H9 (cell line): ENCODE data around the gene EBF4. TPM values are rescaled to one million over a fixed set of nuclear protein-coding genes. Genes with fewer than 3 reads are reported as not detected.

ENCODE experiments used
- DNase-seq: peaks from one replicate; pipeline ENCODE4 v3.0.0-alpha.2; 2017
- H2AFZ ChIP-seq: one replicate; pipeline ENCODE4 v1.6.1; 2013; ENCODE audit warnings: mild to moderate bottlenecking, low read length, control low read depth, moderate library complexity
- H2AK5ac ChIP-seq: 2 replicates; pipeline ENCODE4 v1.6.1; 2013; ENCODE audit warnings: low read length, control low read depth, mixed read lengths; ENCODE audit not compliant: insufficient read length
- H2BK120ac ChIP-seq: one replicate; pipeline ENCODE4 v1.6.1; 2013; ENCODE audit warnings: low read depth, mild to moderate bottlenecking, low read length, control low read depth, inconsistent platforms; ENCODE audit not compliant: poor library complexity, severe bottlenecking
- H2BK12ac ChIP-seq: 2 replicates; pipeline ENCODE4 v1.6.1; 2013; ENCODE audit warnings: low read length, control low read depth, mixed read lengths, low read depth; ENCODE audit not compliant: insufficient read length
- H2BK15ac ChIP-seq: 2 replicates; pipeline ENCODE4 v1.6.1; 2013; ENCODE audit warnings: low read depth, low read length, control low read depth
- H2BK20ac ChIP-seq: one replicate; pipeline ENCODE4 v1.6.1; 2013; ENCODE audit warnings: low read depth, mild to moderate bottlenecking, low read length, control low read depth, inconsistent platforms; ENCODE audit not compliant: poor library complexity, severe bottlenecking
- H2BK5ac ChIP-seq: 2 replicates; pipeline ENCODE4 v1.6.1; 2013; ENCODE audit warnings: low read length, control low read depth, mixed read lengths; ENCODE audit not compliant: insufficient read length
- H3K14ac ChIP-seq: 2 replicates; pipeline ENCODE4 v1.6.1; 2013; ENCODE audit warnings: low read length, control low read depth; ENCODE audit not compliant: insufficient read depth
- H3K18ac ChIP-seq: 2 replicates; pipeline ENCODE4 v1.6.1; 2013; ENCODE audit warnings: low read depth, mild to moderate bottlenecking, mixed read lengths, low read length, control low read depth; ENCODE audit not compliant: insufficient read length
- H3K23ac ChIP-seq: 2 replicates; pipeline ENCODE4 v1.6.1; 2013; ENCODE audit warnings: low read length, control low read depth, mixed read lengths, low read depth; ENCODE audit not compliant: insufficient read length
- H3K23me2 ChIP-seq: 2 replicates; pipeline ENCODE4 v1.6.1; 2013; ENCODE audit warnings: low read depth, mild to moderate bottlenecking, mixed read lengths, low read length, control low read depth; ENCODE audit not compliant: insufficient read length, poor library complexity, severe bottlenecking
- H3K27ac ChIP-seq: 2 replicates; pipeline ENCODE4 v1.5.1; 2013; ENCODE audit warnings: low read length, control low read depth, mixed read lengths, low read depth; ENCODE audit not compliant: insufficient read length
- H3K27me3 ChIP-seq: 2 replicates; pipeline ENCODE4 v1.6.1; 2013; ENCODE audit warnings: low read length, control low read depth, inconsistent platforms; ENCODE audit not compliant: insufficient read depth
- H3K4ac ChIP-seq: 2 replicates; pipeline ENCODE4 v1.6.1; 2013; ENCODE audit warnings: low read depth, mild to moderate bottlenecking, control low read depth, inconsistent platforms, low read length, moderate library complexity
- H3K4me1 ChIP-seq: 2 replicates; pipeline ENCODE4 v1.6.1; 2013; ENCODE audit warnings: low read length, control low read depth, inconsistent platforms; ENCODE audit not compliant: insufficient read depth
- H3K4me2 ChIP-seq: 2 replicates; pipeline ENCODE4 v1.6.1; 2013; ENCODE audit warnings: low read length, control low read depth, mixed read lengths; ENCODE audit not compliant: insufficient read length, insufficient read depth
- H3K56ac ChIP-seq: 2 replicates; pipeline ENCODE4 v1.6.1; 2013; ENCODE audit warnings: low read depth, mild to moderate bottlenecking, mixed read lengths, low read length, control low read depth; ENCODE audit not compliant: insufficient read length
- H3K79me1 ChIP-seq: 2 replicates; pipeline ENCODE4 v1.6.1; 2013; ENCODE audit warnings: low read depth, mild to moderate bottlenecking, moderate library complexity, low read length, control low read depth, inconsistent platforms; ENCODE audit not compliant: insufficient read depth, poor library complexity, severe bottlenecking
- H3K79me2 ChIP-seq: 2 replicates; pipeline ENCODE4 v1.6.1; 2013; ENCODE audit warnings: low read length, control low read depth, inconsistent platforms; ENCODE audit not compliant: insufficient read depth
- H3K9ac ChIP-seq: 2 replicates; pipeline ENCODE4 v1.6.1; 2013; ENCODE audit warnings: low read length, control low read depth, mixed read lengths; ENCODE audit not compliant: insufficient read length; ENCODE audit errors: extremely low read depth
- H3K9me3 ChIP-seq: one replicate; pipeline ENCODE4 v1.6.1; 2013; ENCODE audit warnings: low read depth, low read length, inconsistent platforms; ENCODE audit not compliant: control insufficient read depth
- H3T11ph ChIP-seq: one replicate; pipeline ENCODE4 v1.6.1; 2013; ENCODE audit warnings: mild to moderate bottlenecking, low read length, control low read depth, inconsistent platforms
- H4K20me1 ChIP-seq: one replicate; pipeline ENCODE4 v1.6.1; 2013; ENCODE audit not compliant: control insufficient read depth, insufficient read length, insufficient read depth
- H4K5ac ChIP-seq: 2 replicates; pipeline ENCODE4 v1.6.1; 2013; ENCODE audit warnings: low read depth, mild to moderate bottlenecking, mixed read lengths, low read length, control low read depth; ENCODE audit not compliant: insufficient read length
- H4K8ac ChIP-seq: replicated peaks from 2 replicates; pipeline ENCODE4 v1.6.1; 2013; ENCODE audit warnings: low read length, control low read depth, mixed read lengths, low read depth; ENCODE audit not compliant: insufficient read length
- H4K91ac ChIP-seq: 2 replicates; pipeline ENCODE4 v1.6.1; 2013; ENCODE audit warnings: low read depth, mild to moderate bottlenecking, moderate library complexity, mixed read lengths, low read length, control low read depth; ENCODE audit not compliant: insufficient read length
- H3K27ac Mint-ChIP-seq, 3 experiments: 2 replicates in 2 of 3; 3 replicates in 1 of 3; pipeline ENCODE4 v1.8.0; 2020 to 2021; ENCODE audit warnings: mixed read lengths in 3 of 3, mild to moderate bottlenecking in 1 of 3, moderate library complexity in 1 of 3
- H3K27me3 Mint-ChIP-seq: 2 replicates; pipeline ENCODE4 v1.8.0; 2021; ENCODE audit warnings: low read depth, mild to moderate bottlenecking, moderate library complexity, mixed read lengths
- H3K36me3 Mint-ChIP-seq, 3 experiments: 2 replicates in 2 of 3; 3 replicates in 1 of 3; pipeline ENCODE4 v1.8.0; 2020 to 2021; ENCODE audit warnings: low read depth in 3 of 3, mixed read lengths in 3 of 3; ENCODE audit not compliant: insufficient read depth in 1 of 3
- H3K4me1 Mint-ChIP-seq, 2 experiments: 2 replicates each; pipeline ENCODE4 v1.8.0; 2020; ENCODE audit warnings: mixed read lengths in 2 of 2
- H3K4me3 Mint-ChIP-seq, 2 experiments: 2 replicates in 1 of 2; 3 replicates in 1 of 2; pipeline ENCODE4 v1.8.0; 2020 to 2021; ENCODE audit warnings: mild to moderate bottlenecking in 2 of 2, mixed read lengths in 2 of 2, moderate library complexity in 1 of 2
- H3K9me3 Mint-ChIP-seq, 2 experiments: 2 replicates in 1 of 2; 3 replicates in 1 of 2; pipeline ENCODE4 v1.8.0; 2020; ENCODE audit warnings: mild to moderate bottlenecking in 2 of 2, mixed read lengths in 2 of 2, moderate library complexity in 1 of 2
- WGBS: extraction: QIAGEN DNeasy Blood & Tissue Kit; methylation state at CpG from one replicate; pipeline ENCODE4 v1.1.7; 2013; ENCODE audit warnings: missing lambda C conversion rate, low lambda C conversion rate, mixed read lengths; ENCODE audit not compliant: insufficient read length; ENCODE audit errors: extremely low coverage; 5-methylcytosine and 5-hydroxymethylcytosine counted together
- total RNA-seq: library from RNA; stranded (reverse); gene quantifications from 2 replicates; pipeline ENCODE4 v1.2.1, GENCODE V29; 2021
- TF ChIP-seq, protein P1 (sequence below): fragments of 200-600 bp; sonication (generic); conservative IDR thresholded peaks from 3 replicates; pipeline ENCODE4 v1.8.0; 2021; ENCODE audit warnings: antibody characterized with exemption, mild to moderate bottlenecking

EBF4 gene
- total RNA-seq, 1 experiment from 2014 or later = 3.9 TPM

DNA sequence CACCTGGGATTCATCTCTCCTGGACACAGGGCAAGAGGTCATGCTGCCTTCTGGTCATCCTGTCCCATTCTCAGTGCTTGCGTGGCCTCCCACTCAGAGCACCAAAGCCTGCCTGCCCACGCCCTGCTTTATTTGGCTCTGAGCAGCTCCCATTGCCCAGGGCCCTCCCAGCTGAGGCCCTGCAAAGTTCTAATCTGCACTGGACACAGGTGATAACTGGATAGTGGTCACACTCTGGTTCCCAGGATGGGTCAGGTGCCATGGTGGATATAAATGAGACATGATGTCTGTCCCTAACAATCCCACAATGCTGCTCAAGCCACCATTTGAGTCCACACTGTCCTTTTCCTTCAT is 68.3 kb downstream of the EBF4 start:
- Histone ChIP-seq H4K91ac (no peak overlapping the region), H3K4me2 (no peak overlapping the region), H4K20me1 (no peaks in the 10 kb centered on the region), H3K27ac (no peak overlapping the region), H3K23ac (no peak overlapping the region), H3K14ac (no peak overlapping the region), H4K8ac (no peak overlapping the region), H2BK12ac (no peak overlapping the region), H3K79me2 (no peaks in the 10 kb centered on the region), H3K56ac (no peak overlapping the region), H2AK5ac (no peak overlapping the region), H3K23me2 (peaks cover 3% of the 10 kb centered on the region), H3K4me1 (no peaks in the 10 kb centered on the region), H3T11ph (no peak overlapping the region), H3K27me3 (peaks cover 3% of the 10 kb centered on the region; the same call in 1 of the 2 replicates), H2BK5ac (no peak overlapping the region), H2BK15ac (no peak overlapping the region), H3K79me1 (no peaks in the 10 kb centered on the region), H2AFZ (no peak overlapping the region), H3K9me3 (no peaks in the 10 kb centered on the region), H3K4ac (no peak overlapping the region), H2BK20ac (no peak overlapping the region), H3K18ac (no peak overlapping the region), H3K9ac (no peak overlapping the region), H4K5ac (no peak overlapping the region), H2BK120ac (no peak overlapping the region)
- TF ChIP-seq, protein P1, sequence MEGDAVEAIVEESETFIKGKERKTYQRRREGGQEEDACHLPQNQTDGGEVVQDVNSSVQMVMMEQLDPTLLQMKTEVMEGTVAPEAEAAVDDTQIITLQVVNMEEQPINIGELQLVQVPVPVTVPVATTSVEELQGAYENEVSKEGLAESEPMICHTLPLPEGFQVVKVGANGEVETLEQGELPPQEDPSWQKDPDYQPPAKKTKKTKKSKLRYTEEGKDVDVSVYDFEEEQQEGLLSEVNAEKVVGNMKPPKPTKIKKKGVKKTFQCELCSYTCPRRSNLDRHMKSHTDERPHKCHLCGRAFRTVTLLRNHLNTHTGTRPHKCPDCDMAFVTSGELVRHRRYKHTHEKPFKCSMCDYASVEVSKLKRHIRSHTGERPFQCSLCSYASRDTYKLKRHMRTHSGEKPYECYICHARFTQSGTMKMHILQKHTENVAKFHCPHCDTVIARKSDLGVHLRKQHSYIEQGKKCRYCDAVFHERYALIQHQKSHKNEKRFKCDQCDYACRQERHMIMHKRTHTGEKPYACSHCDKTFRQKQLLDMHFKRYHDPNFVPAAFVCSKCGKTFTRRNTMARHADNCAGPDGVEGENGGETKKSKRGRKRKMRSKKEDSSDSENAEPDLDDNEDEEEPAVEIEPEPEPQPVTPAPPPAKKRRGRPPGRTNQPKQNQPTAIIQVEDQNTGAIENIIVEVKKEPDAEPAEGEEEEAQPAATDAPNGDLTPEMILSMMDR = no peak
- no CpG with 5 or more reads among the region's 2 CpGs for WGBS
- Mint-ChIP-seq H3K9me3 (no peaks in the 10 kb centered on the region), H3K36me3 (no peaks in the 10 kb centered on the region), H3K27ac (no peak overlapping the region; a peak in 1 of 7 replicates), H3K4me1 (peaks cover 24 to 36% of the 10 kb centered on the region in 2 experiments), H3K4me3 (no peak overlapping the region), H3K27me3 (peaks cover 24% of the 10 kb centered on the region)
- no peak for DNase-seq
